OCI-LY1 (cell line): Measurements from ENCODE around the gene B4GALT3.

Experiments
- H2AFZ ChIP-seq: fragments of 200-600 bp; sonication (generic), shearing (Covaris generic); 2 replicates; pipeline ENCODE4 v1.6.0; 2014; ENCODE audit warnings: antibody characterized with exemption, mild to moderate bottlenecking, low read length
- H3F3A ChIP-seq: fragments of 200-600 bp; sonication (generic), shearing (Covaris generic); 2 replicates; pipeline ENCODE4 v1.6.0; 2014; ENCODE audit warnings: mild to moderate bottlenecking, antibody characterized with exemption, low read length, moderate library complexity; ENCODE audit not compliant: insufficient read depth
- H3K27ac ChIP-seq: fragments of 200-600 bp; sonication (generic); 2 replicates; pipeline ENCODE4 v1.5.1; 2014; ENCODE audit warnings: low read length, mixed run types, mild to moderate bottlenecking, low read depth; ENCODE audit not compliant: poor library complexity, severe bottlenecking
- H3K27me3 ChIP-seq: fragments of 200-600 bp; sonication (generic); 2 replicates; pipeline ENCODE4 v1.6.0; 2014; ENCODE audit warnings: antibody characterized with exemption, mild to moderate bottlenecking, low read length, moderate library complexity; ENCODE audit not compliant: insufficient read depth
- H3K36me3 ChIP-seq: fragments of 200-600 bp; sonication (generic); 2 replicates; pipeline ENCODE4 v1.6.1; 2014; ENCODE audit warnings: mild to moderate bottlenecking, antibody characterized with exemption, low read length, moderate library complexity, mixed read lengths; ENCODE audit not compliant: insufficient read depth
- H3K4me1 ChIP-seq: fragments of 200-600 bp; sonication (generic); 2 replicates; pipeline ENCODE4 v1.5.1; 2014; ENCODE audit warnings: mild to moderate bottlenecking, low read length, moderate library complexity; ENCODE audit not compliant: insufficient read depth, severe bottlenecking
- H3K4me2 ChIP-seq: fragments of 200-600 bp; sonication (generic), shearing (Covaris generic); 2 replicates; pipeline ENCODE4 v1.6.1; 2014; ENCODE audit warnings: low read length
- H3K4me3 ChIP-seq: fragments of 200-600 bp; sonication (generic); 2 replicates; pipeline ENCODE4 v1.5.1; 2014; ENCODE audit warnings: low read length, low read depth, mild to moderate bottlenecking, mixed read lengths; ENCODE audit not compliant: poor library complexity, severe bottlenecking
- H3K79me2 ChIP-seq: fragments of 200-600 bp; shearing (Covaris generic); 2 replicates; pipeline ENCODE4 v1.6.1; 2016; ENCODE audit warnings: mixed run types, low read length, mixed read lengths; ENCODE audit not compliant: insufficient read depth
- H3K9ac ChIP-seq: fragments of 200-600 bp; sonication (generic), shearing (Covaris generic); 2 replicates; pipeline ENCODE4 v1.6.1; 2014; ENCODE audit warnings: mild to moderate bottlenecking, low read length, mixed read lengths
- H3K9me2 ChIP-seq: fragments of 200-600 bp; sonication (generic), shearing (Covaris generic); 2 replicates; pipeline ENCODE4 v1.6.1; 2014; ENCODE audit warnings: low read depth, mild to moderate bottlenecking, low read length, mixed read lengths
- H3K9me3 ChIP-seq: fragments of 200-600 bp; shearing (Covaris generic); 2 replicates; pipeline ENCODE4 v1.6.1; 2014; ENCODE audit warnings: low read length, mixed read lengths
- H4K20me1 ChIP-seq: fragments of 200-600 bp; sonication (generic), shearing (Covaris generic); 2 replicates; pipeline ENCODE4 v1.6.0; 2016; ENCODE audit warnings: mild to moderate bottlenecking, low read length; ENCODE audit not compliant: insufficient read depth
- EZH2 ChIP-seq: fragments of 200-600 bp; sonication (generic), shearing (Covaris generic); IDR thresholded peaks from 2 replicates; pipeline ENCODE4 v1.8.0; 2017; ENCODE audit warnings: borderline replicate concordance, mixed run types, mild to moderate bottlenecking, antibody characterized with exemption, low read length, moderate library complexity, mixed read lengths
- TF ChIP-seq, protein P1 (sequence below): fragments of 200-600 bp; sonication (generic), shearing (Covaris generic); IDR thresholded peaks from 2 replicates; pipeline ENCODE4 v1.5.1; 2017; ENCODE audit warnings: mild to moderate bottlenecking, antibody characterized with exemption, low read length, moderate library complexity, mixed read lengths

B4GALT3 gene

DNA sequence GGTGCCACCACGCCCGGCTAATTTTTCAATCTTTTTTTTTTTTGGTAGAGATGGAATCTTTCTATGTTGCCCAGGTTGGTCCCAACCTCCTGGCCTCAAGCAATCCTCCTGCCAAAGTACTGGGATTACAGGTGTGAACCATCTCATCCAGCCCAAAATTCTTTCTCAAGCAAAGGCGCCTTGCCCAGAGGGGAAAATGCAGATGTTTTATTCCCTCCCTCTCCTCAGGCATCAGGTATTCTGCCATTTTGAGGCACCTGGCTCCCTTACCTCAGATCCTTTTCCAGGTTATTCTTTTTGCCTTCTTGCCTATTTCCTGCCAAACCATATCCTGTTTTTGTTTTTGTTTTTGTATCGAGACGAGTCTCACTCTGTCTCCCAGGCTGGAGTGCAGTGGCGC lies 11.1 kb upstream of the B4GALT3 start:
- Histone ChIP-seq H3F3A (0 out of 2 replicates have a peak, but pooled peaks cover 4% of the 10 kb centered on the region), H3K4me2 (no peak overlapping the region), H3K9ac (no peak overlapping the region), H3K79me2 (no peaks in the 10 kb centered on the region), H2AFZ (no peak overlapping the region), H3K27me3 (no peaks in the 10 kb centered on the region), H4K20me1 (no peaks in the 10 kb centered on the region), H3K4me3 (no peak overlapping the region), H3K27ac (no peak overlapping the region), H3K4me1 (peaks cover 35% of the 10 kb centered on the region), H3K9me3 (no peaks in the 10 kb centered on the region), H3K9me2 (no peaks in the 10 kb centered on the region), H3K36me3 (no peaks in the 10 kb centered on the region)
- TF ChIP-seq EZH2, result no peak
- TF ChIP-seq, protein P1, sequence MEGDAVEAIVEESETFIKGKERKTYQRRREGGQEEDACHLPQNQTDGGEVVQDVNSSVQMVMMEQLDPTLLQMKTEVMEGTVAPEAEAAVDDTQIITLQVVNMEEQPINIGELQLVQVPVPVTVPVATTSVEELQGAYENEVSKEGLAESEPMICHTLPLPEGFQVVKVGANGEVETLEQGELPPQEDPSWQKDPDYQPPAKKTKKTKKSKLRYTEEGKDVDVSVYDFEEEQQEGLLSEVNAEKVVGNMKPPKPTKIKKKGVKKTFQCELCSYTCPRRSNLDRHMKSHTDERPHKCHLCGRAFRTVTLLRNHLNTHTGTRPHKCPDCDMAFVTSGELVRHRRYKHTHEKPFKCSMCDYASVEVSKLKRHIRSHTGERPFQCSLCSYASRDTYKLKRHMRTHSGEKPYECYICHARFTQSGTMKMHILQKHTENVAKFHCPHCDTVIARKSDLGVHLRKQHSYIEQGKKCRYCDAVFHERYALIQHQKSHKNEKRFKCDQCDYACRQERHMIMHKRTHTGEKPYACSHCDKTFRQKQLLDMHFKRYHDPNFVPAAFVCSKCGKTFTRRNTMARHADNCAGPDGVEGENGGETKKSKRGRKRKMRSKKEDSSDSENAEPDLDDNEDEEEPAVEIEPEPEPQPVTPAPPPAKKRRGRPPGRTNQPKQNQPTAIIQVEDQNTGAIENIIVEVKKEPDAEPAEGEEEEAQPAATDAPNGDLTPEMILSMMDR, result no peak

DNA sequence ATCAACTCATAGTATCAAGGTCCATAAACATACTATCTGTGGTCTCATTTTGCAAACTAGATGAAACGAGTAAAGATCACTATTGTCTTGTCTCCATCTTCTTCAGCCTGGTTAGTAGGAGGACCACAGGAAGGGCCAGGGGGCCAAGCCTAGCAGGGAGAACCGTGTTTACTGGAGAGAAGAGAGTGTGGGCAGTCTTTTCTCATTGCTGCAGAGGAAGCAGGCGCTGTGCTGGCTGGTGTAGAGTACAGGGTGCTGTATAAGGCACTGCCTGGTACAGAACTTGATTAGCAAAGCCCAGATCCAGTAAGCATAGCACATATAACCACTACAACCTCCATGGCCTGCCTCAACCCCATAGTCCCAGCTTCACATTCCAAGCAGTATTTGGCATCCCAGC lies 10.0 kb upstream of the B4GALT3 start:
- Histone ChIP-seq H3K27me3 (no peaks in the 10 kb centered on the region), H3K9me3 (no peaks in the 10 kb centered on the region), H3K36me3 (no peaks in the 10 kb centered on the region), H3K4me1 (peaks cover 37% of the 10 kb centered on the region), H3K4me2 (no peak overlapping the region), H3K27ac (peak overlapping the region; percentile 85), H2AFZ (no peak overlapping the region), H3K9me2 (no peaks in the 10 kb centered on the region), H4K20me1 (no peaks in the 10 kb centered on the region), H3K79me2 (no peaks in the 10 kb centered on the region), H3K4me3 (no peak overlapping the region), H3K9ac (no peak overlapping the region), H3F3A (0 out of 2 replicates have a peak, but pooled peaks cover 4% of the 10 kb centered on the region)
- TF ChIP-seq EZH2, result no peak
- TF ChIP-seq, protein P1, result no peak

DNA sequence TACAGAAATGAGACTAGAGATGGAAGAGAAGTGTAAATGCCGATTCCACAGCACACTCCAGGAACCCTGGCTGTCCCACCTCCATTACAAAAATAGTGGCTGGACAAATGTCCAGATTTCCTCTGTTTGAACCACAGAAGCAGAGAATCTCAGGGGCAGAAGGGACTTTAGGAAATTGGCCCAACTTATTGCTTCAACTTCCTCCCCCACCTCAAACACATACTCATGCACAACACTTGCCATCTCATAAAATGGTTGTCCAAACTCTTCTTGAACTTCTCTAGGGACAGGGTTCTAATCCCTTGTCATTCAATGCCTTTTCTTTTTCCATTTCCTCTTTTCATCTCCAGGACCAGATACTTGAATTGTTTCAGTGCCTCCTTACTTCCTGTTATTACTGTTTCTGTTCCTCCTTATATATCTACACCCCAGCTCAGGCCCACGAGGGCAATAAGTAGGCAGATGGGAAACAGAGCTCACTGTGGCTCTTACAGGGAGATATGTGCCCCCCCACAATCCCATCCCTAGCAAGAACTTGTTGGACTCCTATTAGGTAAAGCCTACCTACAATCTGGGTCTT lies 8.5 kb upstream of the B4GALT3 start:
- peak overlapping the region; percentile 85 for H3K27ac ChIP-seq
- H3K9me2 ChIP-seq, result no peaks in the 10 kb centered on the region
- 0 out of 2 replicates have a peak overlapping the region, but pooled peaks have one; percentile 7 for H2AFZ ChIP-seq
- peak overlapping the region; percentile 44 for H3K4me2 ChIP-seq
- peak overlapping the region; percentile 6 for H3K4me3 ChIP-seq
- H3K36me3 ChIP-seq, result no peaks in the 10 kb centered on the region
- H3K9ac ChIP-seq, result peak overlapping the region; percentile 11; the same call in 1 of the 2 replicates
- 0 out of 2 replicates have a peak, but pooled peaks cover 4% of the 10 kb centered on the region for H3F3A ChIP-seq
- H3K9me3 ChIP-seq, result no peaks in the 10 kb centered on the region
- TF ChIP-seq, protein P1, result no peak
- TF ChIP-seq EZH2, result no peak
- no peaks in the 10 kb centered on the region for H3K27me3 ChIP-seq
- no peaks in the 10 kb centered on the region for H3K79me2 ChIP-seq
- H3K4me1 ChIP-seq, result peaks cover 40% of the 10 kb centered on the region
- H4K20me1 ChIP-seq, result no peaks in the 10 kb centered on the region
